Measurements from ENCODE around the gene ELAC1. TPM values are rescaled to one million over a fixed set of nuclear protein-coding genes. Genes with fewer than 3 reads are reported as not detected.

Gene ELAC1
- total RNA-seq, 1 donor from 2014 or later = 14.0 TPM

DNA sequence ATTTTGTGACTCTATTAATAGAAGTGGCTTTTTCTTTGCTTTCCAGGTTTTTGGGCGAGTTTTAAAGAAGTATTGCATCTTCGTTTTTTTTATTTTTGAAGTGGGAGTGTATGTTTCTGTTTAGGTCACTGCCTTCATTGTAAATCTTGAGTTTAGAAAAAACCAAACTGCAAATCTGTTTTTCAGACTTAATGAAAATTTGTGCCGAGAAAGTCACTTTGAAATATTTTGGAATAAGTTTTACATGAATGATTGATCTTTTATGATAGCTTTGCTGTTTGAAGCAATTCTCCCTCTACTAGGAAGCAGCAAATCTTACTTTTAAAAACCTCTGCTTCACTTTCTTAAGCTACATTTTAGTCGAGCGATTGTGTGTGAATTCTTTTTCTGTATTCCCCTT, 64.4 kb downstream of the ELAC1 start:
- H3K9me3 Mint-ChIP-seq = no peaks in the 10 kb centered on the region
- intact Hi-C loops (cut with micrococcal nuclease) = loop anchor here (5.0 kb wide), 2 partner anchors 40 to 1545 kb away; partner anchors contain the start of gene C18orf32
- CTCF ChIA-PET = interaction anchor here (1.3 kb wide), 1 partner anchor 212 kb away, joined by 6 read pairs; the partner anchor contains the start of gene MRO
- no peak overlapping the region for H3K27ac Mint-ChIP-seq
- H3K4me1 Mint-ChIP-seq = peaks cover 73% of the 10 kb centered on the region
- no peak for TF ChIP-seq CTCF (IDR thresholded peaks at IDR 0.05)
- POLR2A ChIA-PET = interaction anchor here (1.0 kb wide), 1 partner anchor 211 kb away, joined by 5 read pairs; no protein-coding TSS in a partner anchor
- H3K4me3 Mint-ChIP-seq = peak overlapping the region; percentile 88
- no peak for DNase-seq
- ATAC-seq (ENCODE audit: low read depth) = no peak
- peaks cover 30% of the 10 kb centered on the region for H3K36me3 Mint-ChIP-seq (ENCODE audit: low read depth)
- no peaks in the 10 kb centered on the region for H3K27me3 Mint-ChIP-seq

- H3K27ac Mint-ChIP-seq = no peak overlapping the region
- H3K4me1 Mint-ChIP-seq = peaks cover 80% of the 10 kb centered on the region
- no peak for TF ChIP-seq CTCF (IDR thresholded peaks at IDR 0.05)
- ATAC-seq (ENCODE audit: low read depth) (no peak), DNase-seq (no peak)
- CTCF ChIA-PET = interaction anchor here (1.5 kb wide), 1 partner anchor 20 kb away, joined by 5 read pairs; no protein-coding TSS in a partner anchor
- no peak overlapping the region for H3K4me3 Mint-ChIP-seq
- no peaks in the 10 kb centered on the region for H3K27me3 Mint-ChIP-seq
- H3K36me3 Mint-ChIP-seq (ENCODE audit: low read depth) = peaks cover 18% of the 10 kb centered on the region
- intact Hi-C loops (cut with micrococcal nuclease) = no loop called here
- POLR2A ChIA-PET = no interaction called here
- H3K9me3 Mint-ChIP-seq = no peaks in the 10 kb centered on the region
Measured at GRCh38 chr18:51037230-51037629, 69.4 kb downstream of the ELAC1 start.

Other genes starting within 250 kb of the ELAC1 start
- not detected in 2 replicates for gene MRO, start 148.0 kb upstream of the ELAC1 start, total RNA-seq
- 58.2 and 63.5 TPM in 2 replicates for gene ME2, start 88.9 kb upstream of the ELAC1 start, total RNA-seq
- 83.8 and 94.9 TPM in 2 replicates for gene SMAD4, start 62.2 kb downstream of the ELAC1 start, total RNA-seq
- gene MEX3C, start 229.6 kb downstream of the ELAC1 start, total RNA-seq = 54.2 and 57.4 TPM in 2 replicates